ENCODE data around the gene IGSF9B. TPM values are rescaled to one million over a fixed set of nuclear protein-coding genes. Genes with fewer than 3 reads are reported as not detected.

Gene IGSF9B
- total RNA-seq, 2 experiments from 2014 or later = 0.95 to 2.8 TPM

- Histone ChIP-seq H4K20me1 (ENCODE audit: insufficient read depth, low read length) (no peaks in the 10 kb centered on the region), H2AFZ (ENCODE audit: low read length) (no peak overlapping the region), H3K4me2 (ENCODE audit: low read length) (no peak overlapping the region), H3K79me2 (ENCODE audit: insufficient read depth, low read depth, low read length) (no peaks in the 10 kb centered on the region), H3K36me3 (ENCODE audit: insufficient read depth, low read length) (no peaks in the 10 kb centered on the region), H3K4me1 (ENCODE audit: insufficient read depth, low read length, poor library complexity, severe bottlenecking) (no peaks in the 10 kb centered on the region), H3K9me2 (ENCODE audit: insufficient read depth, low read length) (no peaks in the 10 kb centered on the region), H3K27ac (ENCODE audit: low read depth, low read length, poor library complexity, severe bottlenecking) (no peak overlapping the region), H3K9me3 (ENCODE audit: low read length) (no peaks in the 10 kb centered on the region), H3K4me3 (ENCODE audit: low read depth, low read length, poor library complexity, severe bottlenecking) (no peak overlapping the region)
- intact Hi-C loops (cut with micrococcal nuclease; ENCODE audit: unreplicated experiment) = no loop called here
- DNase-seq (ENCODE audit: low spot score) = no peak
- BruUV-seq (replicated peaks) = no TSS peak
- TF ChIP-seq EZH2phosphoT487 (IDR thresholded peaks at IDR 0.05; ENCODE audit: borderline replicate concordance, low read depth, low read length) = no peak
- TF ChIP-seq, protein P1, sequence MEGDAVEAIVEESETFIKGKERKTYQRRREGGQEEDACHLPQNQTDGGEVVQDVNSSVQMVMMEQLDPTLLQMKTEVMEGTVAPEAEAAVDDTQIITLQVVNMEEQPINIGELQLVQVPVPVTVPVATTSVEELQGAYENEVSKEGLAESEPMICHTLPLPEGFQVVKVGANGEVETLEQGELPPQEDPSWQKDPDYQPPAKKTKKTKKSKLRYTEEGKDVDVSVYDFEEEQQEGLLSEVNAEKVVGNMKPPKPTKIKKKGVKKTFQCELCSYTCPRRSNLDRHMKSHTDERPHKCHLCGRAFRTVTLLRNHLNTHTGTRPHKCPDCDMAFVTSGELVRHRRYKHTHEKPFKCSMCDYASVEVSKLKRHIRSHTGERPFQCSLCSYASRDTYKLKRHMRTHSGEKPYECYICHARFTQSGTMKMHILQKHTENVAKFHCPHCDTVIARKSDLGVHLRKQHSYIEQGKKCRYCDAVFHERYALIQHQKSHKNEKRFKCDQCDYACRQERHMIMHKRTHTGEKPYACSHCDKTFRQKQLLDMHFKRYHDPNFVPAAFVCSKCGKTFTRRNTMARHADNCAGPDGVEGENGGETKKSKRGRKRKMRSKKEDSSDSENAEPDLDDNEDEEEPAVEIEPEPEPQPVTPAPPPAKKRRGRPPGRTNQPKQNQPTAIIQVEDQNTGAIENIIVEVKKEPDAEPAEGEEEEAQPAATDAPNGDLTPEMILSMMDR (conservative IDR thresholded peaks at IDR 0.05; ENCODE audit: low read length) = no peak
- CTCF ChIA-PET (ENCODE audit: unreplicated experiment) = no interaction called here
- POLR2A ChIA-PET = no interaction called here
Observed at GRCh38 chr11:133975488-133975849, 18.7 kb upstream of the IGSF9B start.

GRCh38 chr11:133974836-133975487 lies 18.2 kb upstream of the IGSF9B start:
- TF ChIP-seq EZH2phosphoT487 (IDR thresholded peaks at IDR 0.05; ENCODE audit: borderline replicate concordance, low read depth, low read length) = no peak
- TF ChIP-seq, protein P1 (conservative IDR thresholded peaks at IDR 0.05; ENCODE audit: low read length) = no peak
- Histone ChIP-seq H3K27ac (ENCODE audit: low read depth, low read length, poor library complexity, severe bottlenecking) (no peak overlapping the region), H3K79me2 (ENCODE audit: insufficient read depth, low read depth, low read length) (no peaks in the 10 kb centered on the region), H3K4me2 (ENCODE audit: low read length) (no peak overlapping the region), H3K9me2 (ENCODE audit: insufficient read depth, low read length) (no peaks in the 10 kb centered on the region), H3K4me3 (ENCODE audit: low read depth, low read length, poor library complexity, severe bottlenecking) (no peak overlapping the region), H3K9me3 (ENCODE audit: low read length) (no peaks in the 10 kb centered on the region), H4K20me1 (ENCODE audit: insufficient read depth, low read length) (no peaks in the 10 kb centered on the region), H3K4me1 (ENCODE audit: insufficient read depth, low read length, poor library complexity, severe bottlenecking) (no peaks in the 10 kb centered on the region), H2AFZ (ENCODE audit: low read length) (no peak overlapping the region), H3K36me3 (ENCODE audit: insufficient read depth, low read length) (no peaks in the 10 kb centered on the region)
- ChIA-PET POLR2A (no interaction called here), CTCF (ENCODE audit: unreplicated experiment) (no interaction called here)
- no TSS peak for BruUV-seq (replicated peaks)
- no peak for DNase-seq (ENCODE audit: low spot score)
- intact Hi-C loops (cut with micrococcal nuclease; ENCODE audit: unreplicated experiment) = no loop called here

GRCh38 chr11:133971881-133972280 lies 15.1 kb upstream of the IGSF9B start:
- Histone ChIP-seq H3K9me2 (ENCODE audit: insufficient read depth, low read length) (no peaks in the 10 kb centered on the region), H4K20me1 (ENCODE audit: insufficient read depth, low read length) (no peaks in the 10 kb centered on the region), H3K79me2 (ENCODE audit: insufficient read depth, low read depth, low read length) (no peaks in the 10 kb centered on the region), H3K4me3 (ENCODE audit: low read depth, low read length, poor library complexity, severe bottlenecking) (no peak overlapping the region), H3K9me3 (ENCODE audit: low read length) (no peaks in the 10 kb centered on the region), H2AFZ (ENCODE audit: low read length) (no peak overlapping the region), H3K27ac (ENCODE audit: low read depth, low read length, poor library complexity, severe bottlenecking) (no peak overlapping the region), H3K4me1 (ENCODE audit: insufficient read depth, low read length, poor library complexity, severe bottlenecking) (no peaks in the 10 kb centered on the region), H3K4me2 (ENCODE audit: low read length) (no peak overlapping the region), H3K36me3 (ENCODE audit: insufficient read depth, low read length) (no peaks in the 10 kb centered on the region)
- no peak for DNase-seq (ENCODE audit: low spot score)
- intact Hi-C loops (cut with micrococcal nuclease; ENCODE audit: unreplicated experiment) = no loop called here
- TF ChIP-seq, protein P1 (conservative IDR thresholded peaks at IDR 0.05; ENCODE audit: low read length) = no peak
- no peak for TF ChIP-seq EZH2phosphoT487 (IDR thresholded peaks at IDR 0.05; ENCODE audit: borderline replicate concordance, low read depth, low read length)
- no TSS peak for BruUV-seq (replicated peaks)
- POLR2A ChIA-PET = no interaction called here
- CTCF ChIA-PET (ENCODE audit: unreplicated experiment) = no interaction called here
